Islet of Langerhans (tissue), 1 donor: ENCODE data around the gene PTGIS.
"Not testable (repeated sequence)": the region's sequence is repeated elsewhere in the genome, so short reads cannot be mapped to it uniquely, and the experiment has no call there.

Source experiments
- FAIRE-seq: peaks from one replicate; lab custom pipeline; 2011; peaks lifted over from hg19 to GRCh38; lab: Jason Lieb, UNC

The PTGIS gene

GRCh38 chr20:49579874-49580812 is 12.2 kb upstream of the PTGIS start:
- no peak for FAIRE-seq

DNA sequence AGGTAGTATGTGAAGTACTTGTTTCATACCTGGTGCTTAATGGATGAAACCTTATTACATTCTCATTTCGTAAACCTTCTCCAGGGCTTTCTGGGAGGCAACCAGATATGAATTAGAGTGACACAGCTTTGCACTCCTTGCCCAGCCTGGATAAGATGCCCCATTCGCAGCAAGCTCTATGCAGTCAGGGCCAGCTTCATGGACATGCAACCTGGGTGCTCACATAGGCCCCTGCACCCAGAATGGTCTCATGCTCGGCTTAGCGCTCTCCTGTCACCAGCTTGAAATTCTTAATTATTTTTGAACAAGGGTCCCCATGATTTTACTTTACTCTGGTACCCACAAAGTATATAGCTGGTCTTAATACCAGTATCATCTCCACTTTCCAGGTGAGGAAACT is 11.3 kb upstream of the PTGIS start:
- FAIRE-seq, result no peak

DNA sequence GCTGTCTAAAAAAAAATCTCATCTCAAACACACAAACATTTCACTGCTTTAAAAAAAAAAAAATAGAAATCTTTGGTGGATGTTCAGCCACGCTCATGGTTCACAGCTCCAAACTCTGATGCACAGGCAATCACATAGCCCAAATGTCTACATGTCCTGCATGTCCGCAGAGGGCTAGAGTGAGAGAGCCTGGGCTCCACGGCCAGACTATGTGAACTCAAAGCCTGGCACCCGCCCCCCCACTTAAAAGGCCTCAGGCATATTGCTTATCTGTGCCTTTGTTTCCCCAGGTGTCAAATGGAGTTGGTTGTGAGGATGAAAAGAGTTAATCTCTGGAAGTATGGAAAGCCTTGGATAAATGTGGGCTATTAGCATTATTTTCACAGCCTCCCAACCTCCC is 10.5 kb upstream of the PTGIS start:
- no peak for FAIRE-seq

DNA sequence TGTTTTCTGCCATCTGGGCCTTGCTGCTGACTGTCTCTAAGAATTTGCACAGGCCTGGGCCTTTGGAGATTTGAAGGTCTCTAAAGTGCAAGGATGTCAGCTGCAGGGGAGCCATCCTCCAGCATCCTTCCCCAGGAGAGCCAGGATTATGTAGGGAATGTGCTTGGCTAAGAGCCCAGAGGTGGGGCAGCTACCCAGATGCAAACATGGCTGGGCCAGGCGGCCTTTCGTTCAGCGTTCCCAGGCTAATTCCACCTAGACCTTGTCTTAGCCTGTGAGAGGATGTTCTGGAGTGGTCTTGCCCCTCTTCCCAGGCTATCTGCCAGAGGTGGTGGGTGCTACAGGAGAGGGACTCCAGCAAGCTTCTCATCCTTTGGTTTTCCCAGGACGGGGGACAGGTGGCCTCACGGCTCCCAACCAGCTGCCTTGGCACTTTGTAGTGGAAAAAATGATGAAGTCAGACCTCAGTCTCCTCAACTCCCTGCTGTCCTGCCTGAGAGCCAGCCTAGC is 7.7 kb upstream of the PTGIS start:
- no peak for FAIRE-seq

GRCh38 chr20:49573900-49574416 is 6.0 kb upstream of the PTGIS start:
- no peak for FAIRE-seq

- no peak for FAIRE-seq
Observed at GRCh38 chr20:49572857-49573256, 4.9 kb upstream of the PTGIS start.

- FAIRE-seq, result no peak
Observed at GRCh38 chr20:49571553-49571835, 3.6 kb upstream of the PTGIS start.

- FAIRE-seq, result no peak
Observed at GRCh38 chr20:49570828-49571552, 3.1 kb upstream of the PTGIS start.

- no peak for FAIRE-seq
Observed at GRCh38 chr20:49570161-49570827, 2.4 kb upstream of the PTGIS start.

DNA sequence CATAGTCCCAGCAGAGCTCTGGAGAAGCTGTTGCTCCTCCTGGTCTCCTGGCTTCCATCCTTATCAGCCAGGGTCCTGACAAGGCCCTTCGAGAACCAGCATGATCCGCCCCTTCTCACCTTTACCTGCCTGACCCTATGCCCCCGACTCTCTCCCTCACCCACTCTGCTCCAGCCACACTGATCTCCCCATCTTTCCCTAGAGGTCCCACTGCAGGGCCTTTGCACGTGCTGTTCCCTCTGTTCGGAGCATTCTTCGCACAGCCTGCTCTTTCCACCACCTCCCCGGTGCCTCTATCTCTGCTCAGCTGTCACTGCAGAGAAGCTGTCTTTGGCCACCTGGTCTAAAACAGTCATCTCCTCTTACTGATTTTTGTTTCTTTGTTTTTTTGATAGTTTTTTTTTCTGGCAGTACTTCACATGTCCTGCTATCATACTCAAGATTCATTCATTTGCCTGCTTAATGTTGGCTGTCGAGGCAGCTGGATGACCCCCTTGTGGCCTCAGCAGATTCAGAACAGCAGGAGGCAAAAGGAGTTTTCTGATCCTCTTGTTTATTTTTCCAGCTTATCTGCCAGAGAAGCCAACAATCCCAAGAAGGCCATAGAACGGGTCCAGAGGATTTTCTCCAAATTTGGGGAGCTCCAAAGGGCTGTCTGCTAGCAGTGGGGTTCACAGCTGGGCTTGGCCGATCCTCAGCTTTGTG is 1.6 kb upstream of the PTGIS start:
- FAIRE-seq, result no peak

DNA sequence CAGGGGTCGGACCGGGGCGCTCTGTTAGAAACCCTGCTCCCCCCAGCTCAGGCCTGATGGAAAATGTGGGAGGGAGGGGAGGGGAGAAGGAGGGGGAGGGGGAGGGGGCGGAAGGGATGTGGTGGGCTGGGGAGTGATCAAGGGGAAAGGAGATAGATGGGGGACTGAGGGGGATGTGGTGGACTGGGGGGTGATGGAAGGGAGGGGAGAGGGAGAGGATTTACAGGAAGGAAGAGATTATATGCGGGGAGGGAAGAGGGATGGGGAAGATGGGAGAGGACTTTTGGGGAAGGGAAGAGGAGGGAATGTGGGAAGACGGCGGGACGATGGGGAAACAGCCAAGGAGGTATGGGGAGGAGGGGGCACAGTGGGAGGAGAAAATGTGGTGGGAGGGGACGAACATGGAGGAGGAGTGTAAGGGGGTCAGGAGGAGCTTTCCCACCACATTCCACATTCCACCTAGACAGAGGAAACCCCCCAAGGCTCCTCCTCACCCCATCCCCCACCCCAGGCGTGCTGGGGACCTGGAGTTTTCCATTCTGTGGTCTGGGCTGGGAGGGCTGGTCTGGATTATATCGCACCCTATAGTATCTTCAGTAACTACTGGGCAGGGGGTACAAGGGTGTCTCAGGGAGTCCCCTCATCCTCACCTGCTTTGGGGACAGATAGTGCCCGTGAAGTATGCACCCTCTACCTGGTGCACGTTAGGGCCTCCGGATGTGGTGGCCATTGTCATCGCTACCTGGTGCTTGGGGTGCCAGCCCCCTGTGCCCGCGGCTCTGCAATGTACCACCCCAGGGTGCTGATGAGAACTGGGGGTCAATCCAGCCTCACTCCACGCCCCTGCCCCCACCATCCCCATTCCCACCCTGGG is 578 bp upstream of the PTGIS start:
- FAIRE-seq, result no peak

GRCh38 chr20:49566401-49567364 is 1.3 kb downstream of the PTGIS start:
- no peak for FAIRE-seq

DNA sequence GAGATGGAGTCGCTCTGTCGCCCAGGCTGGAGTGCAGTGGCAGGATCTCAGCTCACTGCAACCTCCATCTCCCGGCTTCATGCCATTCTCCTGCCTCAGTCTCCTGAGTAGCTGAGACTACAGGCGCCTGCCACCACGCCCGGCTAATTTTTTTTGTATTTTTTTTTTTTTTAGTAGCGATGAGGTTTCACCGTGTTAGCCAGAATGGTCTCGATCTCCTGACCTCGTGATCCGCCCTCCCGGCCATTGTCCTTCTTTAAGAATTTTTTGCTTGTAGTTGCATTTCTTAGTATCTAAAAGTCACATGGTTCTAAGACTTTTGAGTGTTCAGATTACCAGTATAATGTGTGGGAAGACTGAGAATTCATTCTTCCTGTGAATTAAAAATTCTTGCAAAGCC is 2.9 kb downstream of the PTGIS start:
- FAIRE-seq, result not testable (repeated sequence)

DNA sequence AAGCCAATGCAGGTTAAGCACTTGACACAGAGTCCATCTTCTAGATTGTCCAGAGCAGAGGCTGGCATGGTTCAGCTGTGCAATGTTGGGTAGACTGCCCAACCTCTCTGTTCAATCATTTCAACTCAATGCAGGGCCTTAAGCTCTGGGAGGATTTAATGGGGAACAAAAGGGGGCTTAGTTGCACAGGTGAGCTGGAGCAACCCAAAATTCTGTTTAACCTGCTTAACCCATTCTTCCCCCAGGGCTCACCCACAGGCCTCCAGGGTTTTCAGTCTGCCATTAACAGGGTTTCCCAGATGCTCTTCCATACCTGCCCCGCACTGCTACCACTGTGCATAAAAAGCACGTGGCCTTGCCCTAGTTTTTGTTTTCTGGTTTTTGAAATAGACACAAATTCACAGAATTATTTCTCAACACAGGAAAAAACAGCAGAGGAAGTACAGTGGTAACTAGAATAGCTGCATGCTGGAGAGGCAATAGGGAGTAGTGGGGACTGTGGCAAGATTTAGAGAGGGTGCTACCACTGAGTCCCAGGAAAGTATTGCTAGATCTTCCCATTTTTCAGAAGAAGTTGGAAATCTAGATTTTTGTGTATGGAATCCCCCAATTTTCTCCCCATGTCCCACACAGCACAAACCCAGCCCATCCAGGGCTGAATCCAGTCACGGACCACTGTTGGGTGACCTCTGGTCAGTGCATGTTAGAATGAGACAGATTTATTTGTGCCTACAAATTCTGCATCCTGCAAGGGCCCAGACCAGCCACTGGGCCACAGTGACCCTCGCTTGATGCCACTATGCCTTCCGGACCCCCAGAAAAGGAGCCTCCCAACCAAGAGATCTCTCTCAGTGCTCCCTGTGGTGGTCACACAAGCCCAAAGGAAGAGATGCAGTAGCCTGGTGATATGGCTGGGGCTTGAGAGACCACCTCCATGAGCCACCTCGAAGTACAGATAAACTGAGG is 4.6 kb downstream of the PTGIS start:
- no peak for FAIRE-seq

- FAIRE-seq, result no peak
Observed at GRCh38 chr20:49562311-49563014, 5.5 kb downstream of the PTGIS start.

DNA sequence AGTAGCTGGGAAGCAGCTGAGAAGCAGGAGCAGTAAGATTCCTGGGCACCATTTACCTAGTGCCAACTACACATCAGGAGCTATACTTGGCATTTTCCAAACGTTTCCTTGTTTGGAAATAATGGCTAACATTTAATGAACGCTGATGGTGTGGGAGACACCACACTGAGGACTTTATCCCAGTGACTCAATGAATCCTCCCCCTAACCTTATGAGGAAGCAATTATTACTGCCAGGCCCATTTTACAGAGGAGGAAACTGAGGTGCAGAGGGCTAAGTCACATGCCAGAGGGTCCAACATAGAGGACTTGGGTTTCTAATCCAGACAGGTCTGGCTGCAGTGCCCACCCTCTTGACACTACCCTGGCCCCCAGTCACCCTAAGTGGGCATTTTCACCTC is 6.1 kb downstream of the PTGIS start:
- no peak for FAIRE-seq

DNA sequence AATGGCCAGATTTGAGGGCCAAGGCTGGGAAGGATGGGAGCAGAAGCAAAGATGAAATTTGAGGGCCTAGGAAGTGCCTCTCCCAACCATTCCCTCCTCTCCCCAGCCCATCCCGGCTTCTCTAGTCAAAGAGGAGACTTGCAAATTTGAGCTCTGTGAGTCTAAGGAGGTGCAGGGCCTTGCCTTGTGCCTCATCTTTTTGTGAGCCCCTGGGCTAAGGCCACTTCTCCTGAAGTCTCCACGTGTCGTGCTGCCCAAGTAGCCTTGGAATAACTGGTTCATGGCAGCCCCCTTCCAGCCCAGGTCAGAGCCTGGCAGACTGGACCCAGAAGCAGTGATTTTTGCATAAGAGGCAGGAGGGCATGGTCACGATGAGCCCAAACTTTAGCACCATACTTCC is 6.7 kb downstream of the PTGIS start:
- no peak for FAIRE-seq

GRCh38 chr20:49560646-49561045 is 7.3 kb downstream of the PTGIS start:
- no peak for FAIRE-seq
